HG02610 (cell line): ENCODE measurements around the gene STK32C.

ENCODE experiments used
- ATAC-seq: cut with Tn5 transposase; IDR thresholded peaks from one replicate; pipeline ENCODE4 v1.9.1; 2021; ENCODE audit warnings: mild to moderate bottlenecking, moderate library complexity; ENCODE audit not compliant: unreplicated experiment

The STK32C gene

GRCh38 chr10:132250481-132251475 lies 57.0 kb downstream of the STK32C start:
- no peak for ATAC-seq

- no peak for ATAC-seq
These were observed 57.9 kb downstream of the STK32C start for GRCh38 chr10:132249824-132250375.

GRCh38 chr10:132249226-132249724 lies 58.5 kb downstream of the STK32C start:
- ATAC-seq: no peak

GRCh38 chr10:132248455-132249225 lies 59.1 kb downstream of the STK32C start:
- no peak for ATAC-seq

- no peak for ATAC-seq
These were observed 59.8 kb downstream of the STK32C start for GRCh38 chr10:132247943-132248342.

GRCh38 chr10:132246296-132246695 lies 61.5 kb downstream of the STK32C start:
- no peak for ATAC-seq

- no peak for ATAC-seq
These were observed 62.7 kb downstream of the STK32C start for GRCh38 chr10:132245056-132245455.

GRCh38 chr10:132243626-132244025 lies 64.1 kb downstream of the STK32C start:
- ATAC-seq: no peak

GRCh38 chr10:132243141-132243540 lies 64.6 kb downstream of the STK32C start:
- no peak for ATAC-seq

- ATAC-seq: no peak
These were observed 65.5 kb downstream of the STK32C start for GRCh38 chr10:132242103-132242840.

GRCh38 chr10:132241496-132241895 lies 66.3 kb downstream of the STK32C start:
- ATAC-seq: no peak

GRCh38 chr10:132241086-132241485 lies 66.7 kb downstream of the STK32C start:
- no peak for ATAC-seq

GRCh38 chr10:132240581-132240980 lies 67.2 kb downstream of the STK32C start:
- no peak for ATAC-seq

- no peak for ATAC-seq
These were observed 67.6 kb downstream of the STK32C start for GRCh38 chr10:132240156-132240555.

- no peak for ATAC-seq
These were observed 68.4 kb downstream of the STK32C start for GRCh38 chr10:132239126-132240031.

- no peak for ATAC-seq
These were observed 69.2 kb downstream of the STK32C start for GRCh38 chr10:132238371-132239125.

GRCh38 chr10:132237871-132238270 lies 69.9 kb downstream of the STK32C start:
- ATAC-seq: no peak

GRCh38 chr10:132237396-132237795 lies 70.4 kb downstream of the STK32C start:
- no peak for ATAC-seq

- no peak for ATAC-seq
These were observed 70.9 kb downstream of the STK32C start for GRCh38 chr10:132236881-132237280.
